ENCODE measurements around the gene CLASP1.
"Not testable (repeated sequence)": the region's sequence is repeated elsewhere in the genome, so short reads cannot be mapped to it uniquely, and the experiment has no call there.

The CLASP1 gene

DNA sequence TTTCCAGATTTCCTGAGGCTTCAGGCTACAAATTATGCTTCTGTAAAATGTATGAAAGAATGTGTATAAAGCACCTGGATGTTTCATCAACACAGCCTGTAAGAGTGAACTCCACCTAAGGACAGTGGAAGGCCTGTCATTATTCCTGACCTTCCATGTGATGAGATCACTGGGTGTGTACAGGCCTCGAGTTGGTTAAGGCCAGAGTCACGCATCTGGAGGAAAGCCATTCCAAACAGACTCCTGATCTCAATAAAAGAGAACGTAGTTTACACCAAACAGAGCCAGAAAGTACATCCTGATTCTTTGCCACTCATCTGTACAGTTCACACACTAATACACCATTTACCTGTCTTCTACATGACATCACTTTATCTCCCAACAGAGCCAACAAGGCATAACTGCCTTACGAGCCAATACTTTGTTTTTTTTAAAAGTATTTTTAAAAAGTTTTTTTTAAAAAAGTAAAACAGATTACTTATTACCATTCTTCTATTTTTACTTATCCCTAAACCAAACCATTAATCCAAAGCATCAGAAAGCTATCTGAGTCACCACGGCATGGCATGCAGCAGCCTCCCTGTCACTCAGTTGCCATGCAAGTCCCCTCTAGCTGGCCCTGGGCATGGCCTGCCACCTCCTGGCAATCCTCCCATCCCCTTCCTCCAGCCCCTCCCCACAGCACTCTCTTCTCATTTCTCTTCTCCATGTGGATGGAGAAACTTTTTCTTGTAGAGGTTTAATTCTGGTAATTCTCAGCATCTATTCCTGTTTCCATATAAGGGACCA, 285.4 kb downstream of the CLASP1 start:
- DNase-seq, result no peak

DNA sequence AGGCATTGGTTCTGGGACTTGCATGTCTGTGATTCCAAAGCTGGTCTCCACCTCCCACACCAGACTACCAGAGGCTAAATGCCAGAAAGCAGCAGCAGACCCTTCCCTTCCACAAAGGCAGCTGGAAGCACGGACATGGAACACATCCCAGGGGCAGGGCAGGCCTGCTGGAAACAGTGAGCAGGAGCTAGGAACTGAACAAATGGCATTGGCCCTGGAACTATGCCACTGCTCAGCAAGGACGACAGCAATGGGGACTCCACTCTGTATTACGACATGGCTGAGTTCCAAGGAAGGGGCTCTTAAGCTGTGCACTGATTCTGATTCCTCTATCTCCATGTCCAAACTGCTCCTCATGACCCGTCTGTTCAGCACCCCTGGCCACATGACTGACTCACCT, 286.5 kb downstream of the CLASP1 start:
- no peak for DNase-seq

DNA sequence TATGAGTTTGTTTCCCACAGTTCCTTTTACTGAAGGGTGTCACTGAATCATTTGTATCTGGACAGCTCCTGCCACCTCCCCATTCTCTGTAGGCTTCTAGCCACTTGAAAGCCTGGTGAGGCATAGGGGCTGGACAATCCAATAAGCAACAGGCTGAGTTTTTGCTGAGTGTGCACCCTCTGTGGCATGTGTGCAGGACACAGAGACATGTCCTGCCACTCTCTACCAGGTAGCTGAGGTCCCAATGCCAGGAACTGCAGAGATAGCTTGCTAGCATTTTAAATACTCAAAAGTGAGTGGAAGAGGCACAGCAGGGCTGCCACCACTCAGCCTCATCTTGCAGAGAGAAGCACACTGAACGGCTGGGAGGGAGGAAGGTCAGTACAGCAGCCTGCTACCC, 287.0 kb downstream of the CLASP1 start:
- DNase-seq, result no peak

DNA sequence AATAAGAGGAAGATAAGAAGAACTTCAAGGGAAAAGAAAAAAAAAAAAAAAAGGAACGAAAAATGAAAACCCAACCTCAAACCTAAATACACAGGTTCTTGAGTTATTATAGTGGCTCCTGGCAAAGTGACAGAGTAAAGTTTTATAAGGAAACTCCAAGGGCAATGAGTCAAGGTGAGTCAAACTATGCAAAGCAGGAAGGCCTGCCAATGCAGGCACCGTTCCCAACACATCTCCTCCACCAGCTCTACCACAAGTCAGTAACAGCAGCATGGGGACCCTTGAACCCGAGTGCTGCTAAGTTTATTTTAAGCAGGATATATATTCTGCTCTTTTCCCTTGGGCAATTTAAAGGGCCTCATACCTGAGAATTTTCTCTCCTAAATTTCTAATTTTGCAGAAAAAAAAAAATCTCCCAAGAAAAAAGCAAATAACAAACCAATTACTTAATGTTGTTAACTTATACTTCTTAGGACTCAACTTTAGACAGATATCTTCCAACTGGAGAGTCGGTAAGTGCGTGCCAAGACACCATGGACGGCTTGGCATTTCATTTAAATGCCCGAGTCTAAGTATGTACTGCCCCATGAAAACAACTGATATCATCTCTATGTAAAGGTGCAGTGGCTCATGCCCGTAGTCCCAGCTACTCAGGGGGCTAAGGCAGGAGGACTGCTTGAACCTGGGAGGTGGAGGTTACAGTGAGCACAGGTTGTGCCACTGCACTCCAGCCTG, 288.5 kb downstream of the CLASP1 start:
- no peak for DNase-seq

DNA sequence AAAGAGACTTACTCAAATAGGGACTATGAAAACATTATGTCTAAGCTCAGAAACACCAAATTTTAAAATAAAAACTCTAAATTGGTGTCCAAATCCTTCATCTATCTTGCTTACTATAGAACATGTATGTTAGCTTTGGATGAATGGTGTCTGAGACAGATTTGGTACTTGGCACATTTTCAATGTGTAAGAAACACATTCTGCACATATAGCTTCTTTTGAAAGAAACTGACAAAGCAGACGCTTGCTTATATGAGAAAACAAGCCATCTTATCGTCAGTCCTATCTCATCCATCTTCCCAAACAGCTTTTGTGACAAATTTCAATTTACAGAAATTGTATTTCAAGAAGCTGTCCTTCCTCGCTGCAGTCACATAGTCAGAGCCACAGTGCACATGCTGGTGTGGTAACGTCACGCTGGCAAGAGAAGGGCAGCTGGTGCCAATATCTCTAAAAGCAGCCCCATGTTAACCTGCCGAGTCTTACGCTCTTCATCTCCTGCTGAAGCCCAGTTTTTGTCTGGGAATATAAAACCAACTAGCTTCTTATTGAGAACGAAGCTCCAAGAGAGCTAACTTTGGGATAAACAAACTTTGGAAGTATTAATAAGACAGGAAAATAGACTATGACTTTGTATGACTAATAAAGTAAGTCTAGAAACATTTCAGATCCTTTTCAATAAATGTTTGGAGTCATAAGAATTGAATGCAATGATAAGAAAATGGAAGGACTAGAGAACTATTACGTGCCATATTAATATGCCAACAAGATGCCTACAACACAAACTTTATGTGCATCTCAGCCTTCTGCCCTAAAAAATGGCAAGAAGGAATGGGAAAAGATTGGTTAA, 289.3 kb downstream of the CLASP1 start:
- DNase-seq, result no peak

DNA sequence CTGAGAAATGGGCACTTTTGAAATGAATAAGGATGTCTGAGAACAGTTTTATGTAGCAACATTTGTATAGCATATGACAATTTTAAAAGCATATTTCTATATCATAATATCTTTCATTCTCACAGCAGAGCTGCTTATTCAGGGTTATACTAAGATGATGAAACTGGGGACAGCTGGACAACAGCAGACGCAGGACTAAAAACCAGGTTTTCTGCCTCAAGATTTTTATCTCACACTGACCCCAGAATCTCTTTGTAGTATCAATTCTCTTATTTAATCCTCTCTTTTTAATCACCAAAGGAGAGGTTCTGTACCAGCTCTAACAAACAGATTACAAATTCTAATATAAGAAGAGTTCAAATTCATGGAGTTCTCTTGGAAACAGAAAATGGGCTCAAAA, 290.1 kb downstream of the CLASP1 start:
- DNase-seq, result no peak

DNA sequence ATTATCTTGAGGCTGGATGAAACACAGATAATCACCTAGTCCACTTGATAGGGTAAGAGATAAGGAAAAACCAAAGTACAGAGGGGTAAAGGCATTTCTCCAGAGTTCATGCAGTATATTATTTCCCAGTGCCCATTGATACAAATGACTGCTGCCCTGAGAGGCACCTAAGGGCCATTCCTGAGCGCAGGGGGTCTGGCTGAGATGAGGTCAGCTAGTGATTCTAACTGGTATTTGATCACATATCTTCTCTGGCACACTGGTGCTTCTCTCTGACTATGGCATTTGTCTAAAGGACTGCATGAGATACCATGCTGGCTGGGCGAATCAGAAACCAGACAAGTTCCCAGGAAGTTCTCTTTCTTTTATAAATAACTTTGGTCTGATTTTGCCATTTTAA, 291.0 kb downstream of the CLASP1 start:
- DNase-seq, result no peak

DNA sequence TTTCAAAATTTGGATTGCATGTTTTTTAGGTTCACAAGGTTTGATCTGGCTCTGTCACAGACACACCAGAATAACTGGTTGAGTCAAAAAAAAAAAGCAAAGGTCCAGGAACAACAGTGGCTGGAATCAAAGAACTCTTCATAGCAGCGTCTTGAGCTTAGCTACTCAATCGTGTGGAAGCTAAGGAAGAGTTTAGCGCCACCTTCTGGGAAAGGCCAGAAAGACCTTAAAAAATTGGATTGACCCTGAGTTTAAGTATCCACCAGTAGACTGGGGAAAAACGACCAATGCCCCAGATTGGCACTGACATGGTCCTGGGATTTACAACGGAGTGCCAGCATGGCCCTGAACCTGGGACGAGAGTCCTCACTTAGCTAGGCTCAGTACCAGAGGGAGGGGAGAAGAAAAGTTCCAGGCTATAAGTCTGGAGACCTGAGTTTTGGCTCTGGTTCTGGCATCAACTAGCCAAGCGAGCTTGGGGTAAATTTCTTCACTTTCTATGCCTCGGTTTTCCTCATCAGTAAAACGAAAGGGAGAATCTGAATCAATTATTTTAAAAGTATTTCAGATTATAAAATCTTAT, 293.1 kb downstream of the CLASP1 start:
- no peak for DNase-seq

DNA sequence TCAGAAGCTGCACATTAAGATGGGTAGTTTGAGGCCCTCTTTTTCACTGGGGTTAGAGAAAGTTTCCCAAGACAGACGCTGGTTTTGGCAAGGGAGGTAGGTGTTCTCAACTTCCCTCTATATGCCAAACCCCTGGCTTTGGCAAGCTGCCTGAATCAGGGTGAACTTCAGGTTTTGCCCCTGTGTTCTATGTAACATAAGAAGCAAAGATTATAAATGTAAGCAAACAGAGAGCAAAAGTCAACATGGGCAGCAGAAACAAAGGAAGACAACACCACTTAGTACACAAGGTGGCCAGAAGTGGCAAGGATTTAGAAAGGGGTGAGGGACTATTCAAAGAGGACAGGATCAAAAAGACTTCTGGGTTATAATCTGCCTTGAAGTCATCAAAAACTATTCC, 293.8 kb downstream of the CLASP1 start:
- DNase-seq, result no peak

DNA sequence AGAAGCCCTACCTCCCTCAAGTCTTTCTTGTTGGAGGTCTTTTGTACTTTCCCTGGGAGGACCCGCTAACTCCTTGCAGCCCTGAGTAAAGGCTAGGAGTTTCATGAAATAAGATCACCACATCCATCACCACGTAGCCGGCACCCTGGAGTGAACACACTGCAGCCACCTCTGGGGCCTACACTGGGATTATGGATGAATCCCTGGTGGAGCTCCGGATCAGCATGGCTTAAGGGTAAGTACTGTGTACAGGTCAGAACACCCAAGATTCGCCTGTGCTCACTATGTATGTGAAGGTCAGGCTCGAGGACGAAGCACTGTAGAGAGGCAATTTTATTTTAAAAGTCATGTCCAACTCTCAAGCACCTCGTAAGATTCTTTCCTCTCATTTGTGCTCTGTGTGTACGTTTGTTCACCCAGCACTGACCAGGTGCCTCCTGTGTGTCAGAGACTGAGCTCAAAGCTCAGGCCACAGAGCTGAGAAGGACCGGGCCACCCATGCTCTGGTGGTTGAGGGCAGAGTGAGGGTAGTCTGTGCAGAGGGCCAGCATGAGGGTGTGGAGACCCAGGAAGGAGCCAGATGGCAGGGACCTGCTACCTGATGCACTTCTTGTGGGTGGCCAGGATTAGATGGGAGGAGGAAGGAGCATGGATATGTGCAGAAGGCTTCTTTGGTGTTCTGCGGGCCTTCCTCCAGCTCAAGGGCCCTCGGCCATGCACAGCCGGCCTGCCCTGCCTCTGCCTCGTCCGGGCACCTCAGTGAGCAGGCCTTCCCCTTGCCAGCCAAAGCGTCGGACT, 297.5 kb downstream of the CLASP1 start:
- DNase-seq, result no peak

DNA sequence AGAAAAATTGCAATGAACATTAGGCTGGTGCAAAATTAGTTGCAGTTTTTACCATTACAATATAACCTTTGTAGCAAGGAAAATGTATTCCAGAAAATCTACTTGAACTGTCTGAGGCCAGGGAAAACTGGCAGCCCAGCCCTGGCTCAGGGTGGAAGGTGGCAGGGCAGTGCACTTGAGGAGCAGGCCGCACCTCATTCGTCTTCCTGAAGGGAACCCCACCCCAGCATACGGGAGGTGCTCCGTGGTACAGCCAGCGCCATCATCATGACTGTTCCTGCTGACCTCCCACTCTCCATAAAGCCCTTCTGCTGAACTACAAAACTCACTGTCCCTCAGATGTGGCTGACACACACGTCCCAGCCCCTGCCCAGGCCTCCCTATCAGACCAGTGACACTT, 298.4 kb downstream of the CLASP1 start:
- DNase-seq, result no peak

DNA sequence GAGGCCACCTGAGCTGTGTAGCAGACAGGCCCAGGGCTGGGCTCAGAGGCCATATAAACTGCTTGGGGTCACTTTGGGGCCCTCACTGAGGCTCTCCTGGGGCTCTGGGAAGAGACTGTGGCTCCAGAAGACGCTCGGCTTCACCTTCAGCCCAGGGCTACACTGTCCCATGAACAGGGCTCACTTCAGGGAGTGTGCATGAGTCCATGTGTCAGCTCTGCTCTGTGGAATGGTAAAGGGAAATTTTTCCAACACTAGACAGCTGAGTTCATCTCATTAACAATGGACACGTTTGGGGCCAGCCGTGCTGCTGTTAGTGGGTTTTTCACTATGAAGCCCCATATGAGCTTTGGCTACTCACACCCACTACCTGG, 298.9 kb downstream of the CLASP1 start:
- DNase-seq, result no peak

DNA sequence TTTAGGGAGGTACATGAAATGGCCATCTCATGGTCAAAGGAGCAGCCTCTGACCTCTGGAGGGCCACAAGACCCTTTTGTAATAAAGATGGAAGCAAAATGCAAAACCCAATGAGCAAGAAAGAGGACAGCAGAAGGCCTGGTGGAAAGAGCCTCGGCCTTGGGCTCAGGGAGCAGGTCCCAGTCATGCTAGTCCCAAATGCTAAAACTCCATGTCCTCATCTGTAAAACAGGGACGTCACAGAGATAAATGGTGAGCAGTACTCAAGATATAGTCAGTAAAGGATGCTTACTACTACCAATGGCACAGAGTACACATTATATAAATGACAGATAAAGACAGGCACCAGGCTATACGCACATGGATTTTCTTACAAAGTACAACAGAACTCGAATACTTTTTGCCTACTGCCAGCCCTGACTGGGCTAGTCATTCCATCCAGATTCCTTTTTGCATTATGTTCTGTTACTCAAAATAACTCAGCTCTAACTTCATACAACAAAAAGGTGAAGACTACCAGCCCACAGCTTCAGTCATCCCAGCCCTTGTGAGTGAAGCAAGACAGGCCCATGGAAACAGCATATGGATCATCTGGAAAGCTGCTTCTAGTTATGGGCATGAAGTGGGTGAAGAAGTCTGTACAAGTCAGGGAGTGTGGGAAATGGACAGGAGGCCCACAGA, 299.4 kb downstream of the CLASP1 start:
- DNase-seq, result no peak

DNA sequence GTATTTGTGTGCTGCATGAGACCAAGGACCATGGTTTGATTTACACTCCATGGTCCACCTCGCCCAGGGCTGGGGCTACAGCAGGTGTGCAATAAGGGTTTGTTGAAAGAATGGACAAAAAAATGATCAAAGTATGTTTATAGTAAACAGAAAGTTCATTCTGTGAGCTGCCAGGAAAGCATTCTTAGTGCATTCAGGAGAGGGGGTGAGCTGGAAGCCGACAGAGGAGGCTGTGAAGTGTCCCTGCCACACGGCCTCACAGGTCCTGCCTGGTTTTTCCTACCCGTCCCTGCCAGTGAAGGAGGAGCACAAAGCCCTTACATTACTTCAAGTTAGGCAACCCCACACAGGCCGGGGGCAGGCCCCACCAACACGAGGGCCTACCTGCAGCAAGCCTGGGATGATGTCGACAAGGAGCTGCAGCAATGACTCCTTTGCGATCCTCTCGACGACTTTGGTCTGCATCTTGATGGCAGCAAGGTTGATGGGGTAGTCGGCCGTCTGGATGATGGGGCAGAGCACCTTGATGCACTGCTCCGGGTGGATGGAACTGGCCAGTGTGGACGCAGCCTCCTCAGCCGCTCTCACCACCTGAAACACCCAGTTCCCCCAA, 301.0 kb downstream of the CLASP1 start:
- no peak for DNase-seq

DNA sequence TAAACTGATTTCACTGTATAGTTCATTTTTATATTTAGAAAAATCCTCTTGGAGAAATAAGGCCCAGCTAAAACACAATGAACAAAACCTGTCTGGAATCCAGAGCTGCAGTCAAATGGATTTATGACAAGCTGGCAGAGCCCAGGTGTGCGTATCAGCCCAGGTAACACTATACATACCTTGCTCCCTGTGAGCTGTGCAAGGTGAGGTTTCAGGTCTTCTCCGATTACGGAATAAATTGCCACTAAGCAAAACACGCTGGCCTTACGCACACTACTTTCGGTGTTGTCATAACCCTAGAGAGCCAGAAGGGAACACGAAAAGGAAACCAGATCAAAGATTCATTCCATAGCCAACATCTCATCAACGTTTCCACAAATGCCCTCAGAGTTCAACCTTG, 302.4 kb downstream of the CLASP1 start:
- DNase-seq, result no peak

DNA sequence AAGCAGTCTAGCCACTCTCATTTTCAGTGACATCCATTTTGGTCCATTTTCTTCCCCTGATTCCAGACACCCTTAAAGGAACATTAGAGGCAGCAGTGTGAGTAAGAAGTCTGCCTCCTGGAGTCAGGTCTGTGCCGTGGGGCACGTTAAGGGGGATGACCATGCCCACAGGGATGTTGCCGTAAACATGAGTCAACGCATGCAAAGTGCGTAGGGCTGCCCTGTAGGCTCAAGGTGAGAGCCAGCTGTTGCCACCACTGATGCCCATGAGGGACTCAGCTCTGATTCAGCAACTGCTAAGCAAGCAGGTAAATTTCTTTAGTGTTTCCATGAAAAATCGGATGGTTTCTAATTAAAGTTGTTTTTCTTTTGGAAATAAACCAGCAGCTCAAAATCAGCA, 302.9 kb downstream of the CLASP1 start:
- DNase-seq, result no peak

DNA sequence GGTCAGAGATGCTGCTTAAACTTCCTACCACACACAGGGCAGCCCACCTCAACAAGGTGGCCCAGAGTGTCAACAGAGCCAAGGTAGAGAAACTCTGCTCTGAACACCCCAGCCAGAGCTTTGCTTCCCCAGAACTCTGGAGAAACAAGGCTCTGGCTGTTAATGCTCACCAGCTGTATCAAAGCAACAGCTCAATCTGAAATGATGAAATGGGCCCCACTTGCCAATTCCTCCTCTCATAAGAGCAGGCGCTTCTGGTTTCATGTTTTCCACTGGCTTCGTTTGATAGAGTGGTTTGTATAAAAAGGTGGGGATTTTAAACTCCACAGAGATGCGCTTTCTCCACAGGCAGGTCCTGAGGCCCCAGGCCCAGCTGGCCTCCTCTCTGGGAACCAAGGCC, 303.4 kb downstream of the CLASP1 start:
- no peak for DNase-seq

DNA sequence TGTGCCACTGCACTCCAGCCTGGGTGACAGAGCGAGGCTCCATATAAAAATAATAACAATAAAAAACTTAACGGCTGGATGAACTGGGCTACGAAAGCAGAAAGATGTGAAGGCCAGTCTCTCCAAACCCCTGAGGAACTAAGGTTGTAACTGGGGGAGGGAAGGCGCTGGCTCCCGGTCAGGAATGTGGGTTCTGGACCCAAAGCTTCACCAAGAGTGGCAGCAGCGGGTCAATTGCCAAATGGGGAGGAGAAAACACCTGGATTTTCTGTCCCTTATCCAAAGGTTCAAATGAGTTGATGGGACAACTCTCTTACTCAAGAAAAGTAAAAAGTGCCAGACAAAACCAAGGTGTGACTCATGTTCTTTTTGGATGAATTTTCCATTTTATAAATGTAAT, 304.2 kb downstream of the CLASP1 start:
- no peak for DNase-seq

DNA sequence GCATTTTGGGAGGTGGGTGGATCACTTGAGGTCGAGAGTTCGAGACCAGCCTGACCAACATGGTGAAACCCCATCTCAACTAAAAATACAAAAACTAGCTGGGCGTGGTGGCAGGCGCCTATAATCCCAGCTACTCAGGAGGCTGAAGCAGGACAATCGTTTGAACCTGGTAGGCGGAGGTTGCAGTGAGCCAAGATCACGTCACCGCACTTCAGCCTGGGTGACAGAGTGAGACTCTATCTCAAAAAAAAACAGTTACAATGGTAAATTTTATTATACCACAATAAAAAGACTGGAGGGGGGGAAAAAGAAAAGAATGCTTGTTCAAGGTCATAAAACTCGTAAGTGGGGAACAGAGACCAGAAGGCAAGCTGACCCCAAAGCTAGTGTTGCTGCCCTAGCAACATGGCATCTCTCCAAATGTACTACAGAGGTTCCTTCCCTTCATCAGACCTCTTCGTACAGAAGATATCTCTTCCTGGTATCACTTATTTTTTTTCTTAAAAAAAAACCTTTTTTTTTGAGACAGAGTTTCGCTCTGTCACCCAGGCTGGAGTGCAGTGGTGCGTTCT, 305.3 kb downstream of the CLASP1 start:
- DNase-seq, result not testable (repeated sequence)

DNA sequence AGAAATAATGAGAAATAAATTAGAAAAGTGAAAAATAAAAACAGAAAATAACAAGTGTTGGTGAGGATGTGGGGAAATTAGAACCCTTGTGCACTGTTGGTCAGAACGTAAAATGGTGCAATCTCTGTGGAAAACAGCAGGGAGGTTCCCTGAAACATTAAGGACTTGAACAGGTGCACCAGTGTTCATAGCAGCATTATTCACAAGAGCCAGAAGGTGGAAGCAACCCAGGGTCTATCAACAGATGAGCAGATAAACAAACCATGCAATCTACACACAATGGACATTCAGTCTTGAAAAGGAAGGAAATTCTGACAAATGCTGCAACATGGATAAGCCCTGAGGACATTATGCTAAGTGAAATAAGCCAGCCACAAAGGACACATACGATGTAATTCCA, 306.1 kb downstream of the CLASP1 start:
- no peak for DNase-seq

DNA sequence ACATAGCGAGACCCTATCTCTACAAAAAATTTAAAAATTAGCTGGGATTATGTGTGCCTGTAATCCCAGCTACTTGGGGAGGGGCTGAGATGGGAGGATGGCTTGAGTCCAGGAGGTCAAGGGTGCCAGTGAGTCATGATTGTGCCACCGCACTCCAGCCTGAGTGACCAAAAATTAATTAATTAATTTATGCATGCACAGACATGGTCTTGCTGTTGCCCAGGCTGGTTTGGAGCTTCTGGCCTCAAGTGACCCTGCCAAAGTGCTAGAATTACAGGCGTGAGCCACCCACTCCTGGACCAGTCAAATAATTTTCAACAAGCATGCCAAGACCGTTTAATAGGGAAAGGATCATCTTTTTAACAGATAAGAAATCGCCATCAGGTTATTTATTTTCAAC, 306.5 kb downstream of the CLASP1 start:
- no peak for DNase-seq

Data from activated CD4-positive, CD25-positive, alpha-beta regulatory T cell (primary cell).